Stimulated activated CD4-positive, alpha-beta T cell treated with anti-CD3 and anti-CD28 coated beads, Interleukin-15, amount 100 ng/mL, for 1 hour (primary cell): ENCODE measurements around the gene BBIP1.

Experiments
- DNase-seq, 2 donors: peaks; one replicate each; pipeline ENCODE4 v3.0.0-alpha.2; 2020; ENCODE audit warnings: low read depth in 1 of 2, low spot score in 1 of 2

Gene BBIP1, protein sequence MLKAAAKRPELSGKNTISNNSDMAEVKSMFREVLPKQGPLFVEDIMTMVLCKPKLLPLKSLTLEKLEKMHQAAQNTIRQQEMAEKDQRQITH

DNA sequence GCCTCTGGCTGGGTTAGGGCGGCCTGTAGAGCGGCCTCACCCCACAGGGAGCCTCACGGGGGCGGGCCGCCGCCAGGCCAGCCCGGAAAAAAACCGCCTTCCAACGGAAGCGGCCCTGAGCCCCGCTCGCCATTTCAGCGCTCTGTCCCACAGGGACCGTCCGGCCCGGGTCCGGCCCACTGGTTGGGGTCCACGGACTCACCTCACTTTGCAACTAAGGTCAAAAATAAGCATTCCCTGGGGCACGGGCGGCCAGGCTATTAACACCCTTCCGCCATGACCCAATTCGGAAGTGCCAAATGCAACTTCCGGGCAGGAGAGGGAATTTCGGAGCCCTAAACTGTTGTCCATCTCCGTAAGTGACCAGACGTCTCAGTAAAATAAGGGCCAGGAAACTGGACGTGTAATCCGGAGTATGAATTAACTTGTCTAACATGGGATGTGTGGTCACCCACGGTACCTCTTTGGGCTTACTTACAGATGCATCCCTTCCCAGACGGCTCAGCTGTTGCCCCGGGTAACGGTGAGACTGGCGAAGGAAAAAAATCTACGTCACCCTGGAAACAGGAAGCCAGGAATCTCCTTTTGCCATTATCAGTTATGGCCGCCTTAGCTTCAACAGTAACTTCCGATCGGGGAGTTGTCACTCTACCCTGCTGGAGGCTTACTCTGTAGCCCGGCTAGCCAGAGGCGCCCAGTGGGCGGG, at the start of gene BBIP1:
Gene BBIP1, minus strand, starts transcription at position 538 of the 706 bp plus-strand sequence. CDS start 1,023 bp downstream, outside the sequence.
- no peak for DNase-seq

DNA sequence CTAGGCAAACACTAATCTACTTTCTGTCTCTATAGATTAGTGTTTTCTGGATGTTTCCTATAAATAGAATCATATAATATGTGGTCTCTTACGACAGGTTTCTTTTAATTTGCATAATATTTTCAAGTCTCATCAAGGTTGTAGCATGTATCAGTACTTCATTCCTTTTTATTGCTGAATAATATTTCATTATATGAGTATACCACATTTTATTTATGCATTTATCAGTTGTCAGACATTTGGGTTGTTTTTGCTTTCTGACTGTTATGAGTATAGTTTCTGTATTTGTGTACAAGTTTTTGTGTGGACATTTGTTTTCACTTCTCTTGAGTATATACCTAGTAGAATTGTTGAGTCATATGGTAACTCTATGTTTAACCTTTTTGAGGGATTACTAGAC, 48.7 kb upstream of the BBIP1 start:
- no peak for DNase-seq

DNA sequence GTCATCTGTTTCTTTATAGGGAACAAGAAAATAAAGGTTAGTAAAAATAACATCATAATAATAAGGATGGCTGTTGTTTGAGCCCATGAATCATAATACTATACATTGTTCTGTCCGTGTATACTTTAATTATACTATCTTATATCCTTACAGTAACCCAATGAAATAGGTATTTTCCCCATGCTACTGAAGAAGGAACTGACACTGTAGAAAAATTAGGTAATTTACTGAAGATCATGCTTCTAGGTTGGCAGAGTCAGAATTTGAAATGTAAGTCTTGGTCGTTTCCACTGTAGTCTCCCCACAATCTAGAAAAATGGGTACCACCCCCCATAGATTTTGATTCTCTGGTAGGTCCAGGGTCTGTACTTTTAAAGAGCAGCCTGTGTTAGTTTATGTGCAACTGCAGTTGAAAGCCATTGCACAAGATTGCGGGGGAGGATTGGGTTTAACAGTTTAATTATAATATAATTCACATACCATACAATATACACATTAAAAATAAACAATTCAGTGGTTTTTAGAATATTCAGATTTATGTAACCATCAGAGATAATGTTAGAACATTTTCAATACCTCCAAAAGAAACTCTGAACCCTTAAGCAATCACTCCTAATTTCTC, 48.1 kb upstream of the BBIP1 start:
- DNase-seq: no peak

DNA sequence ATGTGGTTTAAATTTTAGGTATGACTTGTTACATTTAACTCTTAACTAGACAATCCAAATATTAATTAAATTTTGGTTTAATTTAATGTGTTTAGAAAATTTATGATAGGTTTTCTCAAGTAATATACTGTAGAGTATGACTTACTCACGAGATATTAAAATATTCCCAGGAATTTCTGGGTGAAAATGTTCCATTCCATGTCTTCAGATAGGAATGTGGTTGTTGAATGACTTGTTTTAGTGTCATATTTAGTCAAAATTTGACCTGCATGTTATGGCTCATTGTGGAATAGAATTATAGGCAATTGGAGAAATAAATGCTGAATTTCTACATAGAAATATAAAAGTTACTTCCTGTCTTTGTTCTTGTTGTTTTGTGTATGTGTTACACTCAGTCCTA, 47.2 kb upstream of the BBIP1 start:
- DNase-seq: no peak

DNA sequence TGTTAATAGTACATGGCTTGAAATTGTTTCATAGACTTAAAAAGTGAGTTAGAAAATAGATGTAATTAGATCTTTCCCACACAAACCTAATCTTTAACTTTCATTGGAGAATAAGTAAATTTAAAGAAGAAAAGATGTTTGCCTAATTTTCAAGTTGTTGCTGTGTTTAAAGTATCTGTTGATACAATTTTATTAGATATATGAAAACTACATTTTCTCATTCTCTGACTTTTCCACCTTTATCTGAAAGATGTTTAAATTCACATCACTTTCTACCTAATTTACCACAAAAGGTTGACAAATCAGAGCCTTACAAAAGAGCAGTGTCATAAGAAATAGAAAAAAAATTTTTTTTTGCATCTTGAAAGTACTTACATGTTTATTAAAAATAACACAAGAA, 46.2 kb upstream of the BBIP1 start:
- no peak for DNase-seq

DNA sequence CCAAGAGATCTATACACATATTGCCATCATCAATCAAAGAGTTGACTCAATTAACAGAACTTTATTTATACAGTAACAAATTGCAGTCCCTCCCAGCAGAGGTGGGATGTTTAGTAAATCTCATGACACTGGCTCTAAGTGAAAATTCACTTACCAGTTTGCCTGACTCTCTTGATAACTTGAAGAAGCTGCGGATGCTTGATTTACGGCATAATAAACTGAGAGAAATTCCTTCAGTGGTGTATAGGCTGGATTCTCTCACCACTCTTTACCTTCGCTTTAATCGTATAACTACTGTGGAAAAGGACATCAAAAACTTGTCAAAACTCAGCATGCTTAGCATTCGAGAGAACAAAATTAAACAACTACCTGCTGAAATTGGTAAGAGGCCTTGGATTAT, 45.7 kb upstream of the BBIP1 start:
- DNase-seq: no peak

DNA sequence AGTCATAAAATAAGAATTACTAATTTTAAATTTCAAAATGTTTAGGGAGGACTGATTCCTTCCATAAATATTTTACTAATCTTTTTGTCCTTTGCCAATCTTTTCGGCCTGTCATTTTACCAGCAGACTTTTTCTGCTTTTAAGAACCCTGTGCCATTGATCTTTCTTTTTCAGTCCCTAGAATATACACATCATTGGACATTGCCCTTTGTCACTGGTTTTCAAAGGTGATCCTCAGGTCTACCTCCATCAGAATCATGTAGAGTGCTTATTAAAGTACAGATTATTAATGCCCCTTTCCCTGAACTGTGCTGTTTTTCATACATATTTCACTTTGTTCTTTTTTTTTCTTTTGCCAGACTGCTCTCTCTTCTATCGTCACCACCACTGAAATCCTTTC, 44.2 kb upstream of the BBIP1 start:
- no peak for DNase-seq

DNA sequence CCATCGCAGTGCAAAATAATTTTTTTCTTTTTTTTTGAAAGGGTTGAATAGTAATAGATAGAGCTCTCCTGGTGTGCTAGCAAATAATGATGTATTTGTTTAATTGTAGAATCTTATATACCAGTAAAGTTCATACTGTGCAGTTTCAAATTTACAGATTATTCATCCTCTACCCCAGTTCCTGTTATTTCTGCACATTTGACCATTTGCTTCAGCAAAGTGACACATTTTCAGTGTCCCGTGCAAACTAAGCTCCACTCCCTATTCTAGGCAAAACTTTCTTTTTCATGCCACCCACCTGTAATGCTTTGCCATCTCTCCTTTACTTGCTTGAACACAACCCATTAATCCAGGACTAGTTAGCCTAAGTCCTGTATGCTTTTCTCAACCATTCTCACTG, 43.5 kb upstream of the BBIP1 start:
- no peak for DNase-seq

DNA sequence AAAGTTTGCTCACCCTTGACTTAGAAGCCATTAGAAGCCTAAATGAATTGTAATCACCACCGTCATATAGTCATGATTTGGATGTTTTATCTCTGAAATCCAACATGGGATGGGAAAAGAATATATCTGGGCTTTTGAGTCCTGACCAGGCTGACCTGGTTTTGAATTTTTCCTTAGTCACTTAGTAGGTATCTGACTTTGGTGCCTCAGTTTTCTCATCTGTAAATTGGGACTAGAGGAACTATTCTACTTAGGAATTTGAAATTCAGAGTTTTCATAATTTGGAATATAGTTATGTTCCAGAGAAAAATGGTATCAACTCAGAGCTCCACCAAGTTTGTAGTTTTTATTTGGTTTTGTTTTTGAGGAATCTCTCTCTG, 41.3 kb upstream of the BBIP1 start:
- DNase-seq: no peak

DNA sequence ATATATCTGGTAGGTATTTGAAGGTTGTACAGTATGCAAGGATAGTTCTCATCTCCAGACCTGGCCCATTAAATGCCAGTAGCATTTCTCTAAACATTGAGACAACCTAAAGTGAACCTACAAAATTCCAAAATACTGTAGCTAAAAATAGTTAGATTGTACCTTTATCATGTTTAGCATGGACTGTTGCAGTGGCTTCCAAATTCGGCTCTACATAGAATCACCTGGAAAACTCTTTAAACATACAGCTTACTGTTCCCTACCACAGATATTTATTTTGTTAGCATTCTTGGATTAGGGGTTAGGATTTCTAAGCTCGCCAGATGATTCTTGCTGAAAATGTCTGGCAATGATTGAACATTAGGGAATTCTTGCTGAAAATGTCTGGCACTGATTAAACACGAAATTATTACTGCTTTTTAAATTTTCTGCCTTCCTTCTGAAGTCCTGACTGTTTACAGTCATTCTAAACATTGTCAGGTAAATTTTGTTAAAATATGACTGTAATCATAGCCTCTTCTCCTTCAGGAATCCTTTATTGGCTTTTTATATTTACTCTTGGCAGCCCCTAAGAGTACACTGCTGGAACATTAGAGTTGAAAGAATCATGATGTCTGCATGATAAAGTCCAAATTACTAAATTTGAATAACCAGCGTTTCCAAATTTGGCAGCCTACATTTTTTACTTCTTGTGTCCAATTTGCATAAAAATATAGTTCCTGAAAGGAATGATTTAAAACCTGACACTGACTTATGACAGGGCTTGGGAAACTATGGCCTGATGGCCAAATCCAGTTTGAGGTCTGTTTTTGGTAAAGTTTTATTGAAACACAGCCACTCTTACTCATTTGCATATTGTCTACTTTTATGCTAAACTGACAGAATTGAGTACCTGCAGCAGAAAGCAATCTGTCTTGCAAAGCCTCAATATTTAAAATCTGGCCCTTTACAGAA, 40.7 kb upstream of the BBIP1 start:
- no peak for DNase-seq

DNA sequence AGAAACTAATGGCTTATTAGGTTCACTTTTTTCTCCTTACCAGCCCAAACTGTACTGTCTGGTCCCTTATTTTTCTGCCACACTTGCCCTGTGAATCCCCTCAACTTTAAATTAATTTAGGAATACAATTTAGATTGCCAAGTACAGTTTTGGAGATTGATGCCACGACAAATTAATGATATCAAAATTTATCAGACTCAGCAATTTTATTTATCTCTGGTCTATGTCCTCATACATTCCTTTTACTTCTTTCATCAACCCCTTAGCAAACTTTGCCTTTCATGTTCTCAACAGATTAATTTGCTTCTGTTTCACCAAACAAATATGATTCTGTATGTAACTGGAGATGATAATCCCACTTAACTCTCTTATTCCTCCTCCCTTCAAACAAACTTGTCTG, 38.6 kb upstream of the BBIP1 start:
- no peak for DNase-seq

DNA sequence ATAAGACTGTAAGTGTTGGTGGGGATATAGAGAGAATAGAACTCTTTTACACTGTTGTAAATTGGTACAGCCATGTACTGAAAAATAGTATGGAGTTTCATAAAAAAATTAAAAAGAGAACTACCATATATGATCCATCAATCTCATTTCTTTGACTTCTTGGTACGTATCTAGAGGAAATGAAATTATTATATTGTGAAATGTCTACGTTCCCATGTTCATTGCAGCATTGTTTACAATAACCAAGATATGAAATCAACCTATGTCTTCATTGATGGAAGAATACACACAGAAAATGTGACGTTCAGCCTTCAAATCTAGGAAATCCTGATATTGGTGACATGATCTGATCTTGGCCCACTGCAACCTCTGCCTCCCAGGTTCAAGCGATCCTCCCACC, 32.4 kb upstream of the BBIP1 start:
- DNase-seq: no peak

DNA sequence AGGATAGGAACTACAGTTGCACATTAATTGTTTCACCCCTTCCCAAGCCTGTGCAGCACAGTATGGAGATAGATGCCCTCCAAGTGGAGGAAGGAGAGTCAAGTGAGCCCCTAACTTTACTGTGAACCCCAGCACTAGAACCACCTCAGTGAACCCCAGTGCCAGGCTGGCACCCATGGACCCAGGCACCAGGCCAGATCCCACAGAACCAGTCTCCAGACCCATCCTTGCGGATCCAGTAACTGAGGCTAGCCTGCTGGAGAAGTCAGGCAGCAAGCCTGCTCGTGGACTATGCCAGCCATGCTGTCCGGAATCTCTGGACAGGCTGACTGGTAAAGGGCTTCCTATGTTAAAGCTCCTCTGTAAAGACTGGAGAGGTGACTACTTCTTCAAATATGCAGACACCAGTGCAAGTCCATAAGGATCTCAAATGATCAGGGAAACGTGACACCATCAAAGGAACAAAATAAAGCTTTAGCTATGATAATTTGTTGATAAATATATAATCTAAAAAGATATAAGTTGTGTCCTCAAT, 28.1 kb upstream of the BBIP1 start:
- DNase-seq: no peak

DNA sequence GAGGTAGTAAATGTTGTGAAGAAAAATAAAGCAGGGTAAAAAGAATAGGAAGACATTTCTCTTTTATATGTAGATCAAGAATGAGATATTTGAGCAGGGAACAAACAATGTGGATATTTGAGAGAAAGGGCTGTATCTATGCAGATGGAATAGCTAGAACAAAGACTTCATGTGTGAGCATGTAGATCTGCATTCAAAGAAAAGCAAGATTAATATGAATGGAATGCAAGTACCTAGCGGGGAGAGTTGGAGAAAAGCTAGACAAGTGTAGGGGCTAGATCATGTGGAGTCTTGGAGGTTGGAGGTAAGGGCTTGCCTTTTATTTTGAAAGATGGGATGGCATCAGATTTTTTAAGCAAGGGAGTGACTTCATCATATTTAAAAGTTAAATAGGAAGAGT, 27.5 kb upstream of the BBIP1 start:
- no peak for DNase-seq

DNA sequence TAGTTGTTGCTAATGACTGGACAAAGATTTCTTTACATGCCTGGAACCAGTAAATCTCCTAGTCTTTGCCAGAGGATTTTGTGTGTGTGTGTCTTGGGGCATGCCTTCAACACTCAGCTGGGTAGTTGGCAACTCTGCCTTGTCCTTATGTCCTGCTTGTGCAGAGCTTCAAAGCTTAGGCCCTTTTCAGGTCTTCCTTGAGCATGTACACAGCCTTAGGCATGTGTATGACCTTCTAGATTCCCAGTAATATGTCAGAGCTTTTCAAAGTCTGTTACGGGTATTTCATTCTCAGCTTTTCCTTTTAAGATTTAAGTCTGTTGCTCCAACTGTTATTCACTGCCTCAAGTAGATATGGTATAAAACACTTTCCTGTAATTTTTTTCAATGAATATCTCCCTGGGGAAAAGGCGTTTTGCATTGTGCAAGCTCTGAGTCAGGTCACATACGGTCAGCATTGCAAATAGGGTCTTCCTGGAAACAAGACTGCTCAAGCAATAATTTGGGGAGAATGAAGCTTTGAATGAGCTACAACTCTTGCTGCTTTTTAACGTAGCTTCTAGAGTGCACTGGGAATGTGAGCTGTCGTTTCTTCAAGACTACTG, 25.9 kb upstream of the BBIP1 start:
- DNase-seq: no peak

DNA sequence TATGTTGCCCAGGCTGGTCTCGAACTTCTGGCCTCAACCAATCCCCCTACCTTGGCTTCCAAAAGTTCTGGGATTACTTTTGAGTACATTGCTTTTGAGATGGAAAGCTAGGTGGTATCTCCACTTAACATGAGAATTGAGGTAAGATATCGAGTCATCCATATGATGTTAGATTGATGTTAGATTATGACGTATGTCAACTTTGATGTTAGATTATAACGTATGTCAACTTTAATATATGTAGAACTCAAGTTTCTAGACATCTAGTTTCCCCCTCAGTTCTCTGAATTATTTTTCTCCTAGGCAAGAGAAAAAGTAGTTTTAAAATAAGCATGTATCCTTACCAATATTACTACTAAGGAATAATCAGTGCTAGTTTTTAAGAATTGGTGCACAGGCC, 20.4 kb upstream of the BBIP1 start:
- no peak for DNase-seq

DNA sequence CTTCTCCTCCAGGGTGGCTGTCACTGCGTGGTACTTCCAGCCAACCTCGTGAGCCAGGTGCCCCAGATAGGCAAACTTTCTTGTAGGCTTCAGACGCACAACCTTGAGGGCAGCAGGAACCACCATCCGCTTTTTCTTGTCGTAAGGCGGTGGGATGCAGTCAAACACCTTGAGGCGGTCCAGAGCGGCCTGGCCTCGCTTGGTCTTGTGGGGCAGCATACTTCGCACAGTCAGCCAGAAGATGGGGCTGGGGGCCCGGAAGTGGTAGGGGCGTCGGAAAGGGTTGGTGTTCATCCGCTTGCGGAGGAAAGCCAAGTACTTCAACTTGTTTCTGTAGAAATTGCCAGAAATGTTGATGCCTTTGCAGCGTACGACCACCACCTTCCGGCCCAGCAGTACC, 17.8 kb upstream of the BBIP1 start:
- DNase-seq: no peak

DNA sequence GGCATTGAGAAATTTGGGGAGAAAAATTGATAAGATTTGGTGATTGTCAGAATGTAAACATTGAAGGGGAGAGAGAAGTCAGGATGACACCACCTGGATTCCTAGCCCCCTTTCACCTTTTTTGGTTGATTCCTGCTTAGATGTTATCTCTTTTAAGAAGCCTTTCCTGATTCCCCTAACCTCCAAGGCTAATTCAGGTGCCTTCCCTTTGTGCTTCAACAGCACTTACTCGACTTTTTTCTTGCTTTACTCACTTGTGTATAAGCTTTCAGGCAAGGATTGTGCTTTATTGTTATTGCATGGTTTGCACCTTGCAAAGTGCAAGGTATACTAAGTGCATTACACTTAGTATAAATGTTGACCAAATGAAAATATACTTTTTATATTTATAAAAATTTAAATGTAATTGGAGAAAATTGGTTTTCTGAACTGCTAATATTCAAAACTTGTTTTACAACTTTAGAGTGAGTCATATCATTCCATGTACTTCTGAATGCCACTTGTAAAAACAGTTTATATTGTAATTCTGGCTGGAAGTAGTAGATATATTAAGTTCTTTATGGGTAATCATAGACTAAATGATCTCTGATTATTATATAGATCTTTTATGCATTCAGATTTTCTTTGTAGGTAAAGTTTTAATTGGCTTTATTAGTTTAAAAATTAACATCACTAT, 13.7 kb upstream of the BBIP1 start:
- DNase-seq: no peak

DNA sequence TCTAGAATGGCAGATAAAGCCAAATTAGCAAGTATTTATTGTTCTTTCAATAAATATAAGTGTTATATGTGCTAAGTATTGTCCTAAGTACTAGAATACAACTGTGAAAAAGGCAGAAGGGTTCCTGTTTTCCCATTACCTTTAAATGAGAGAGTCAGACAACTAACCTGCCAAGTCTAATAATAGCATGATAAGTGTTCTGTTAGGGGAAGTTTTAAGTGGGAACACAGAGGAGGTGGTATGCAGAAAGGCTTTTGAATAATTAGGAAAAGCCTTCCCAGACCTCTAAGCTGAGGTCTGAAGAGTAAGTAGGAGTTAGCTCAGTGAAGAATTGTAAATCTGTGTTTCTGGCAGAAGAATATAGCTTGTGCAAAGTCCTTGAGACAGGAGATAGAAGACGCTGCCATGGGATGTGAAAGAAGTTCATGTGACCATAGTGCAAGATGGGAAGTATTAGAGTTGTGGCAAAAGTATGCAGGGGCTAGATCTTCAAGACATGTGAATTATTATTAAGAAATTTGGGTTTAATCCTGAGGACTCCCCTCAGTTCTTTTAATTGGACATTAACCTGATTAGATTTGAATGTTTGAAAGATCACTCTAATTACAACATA, 12.9 kb upstream of the BBIP1 start:
- DNase-seq: no peak

DNA sequence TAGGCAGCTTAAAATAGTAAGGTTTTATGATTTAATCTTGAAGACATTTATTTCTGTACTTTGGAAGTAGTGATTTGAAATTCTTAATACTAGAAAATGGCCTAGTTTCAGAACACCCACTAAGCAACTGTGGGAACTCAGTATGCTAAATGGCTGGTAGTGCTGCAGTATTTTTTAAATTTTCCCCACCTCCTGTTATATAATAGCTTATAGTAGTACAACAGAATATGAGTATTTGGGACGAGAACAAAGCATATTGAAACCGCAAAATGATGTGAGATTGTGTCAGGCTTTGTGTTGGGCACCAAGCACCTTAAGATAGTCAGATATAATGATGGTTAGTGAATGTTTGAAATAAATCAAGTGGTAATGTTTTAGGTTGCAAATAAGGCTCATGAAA, 8.5 kb upstream of the BBIP1 start:
- DNase-seq: no peak
